T-helper 1 cell treated with Interleukin-12 subunit alpha and Interleukin-12 subunit beta and Interleukin-4 antibody, amounts not matched to agents 30 μg/mL and 1 μg/mL, for 36 hours (primary cell): ENCODE results near the gene NDE1.

Experiments used
- H3K27ac Mint-ChIP-seq: one replicate; pipeline ENCODE4 v1.8.0; 2021; ENCODE audit warnings: mild to moderate bottlenecking, mixed read lengths
- H3K27me3 Mint-ChIP-seq: one replicate; pipeline ENCODE4 v1.8.0; 2021; ENCODE audit warnings: low read depth, mixed read lengths
- H3K36me3 Mint-ChIP-seq: one replicate; pipeline ENCODE4 v1.8.0; 2021; ENCODE audit warnings: low read depth, mixed read lengths
- H3K4me1 Mint-ChIP-seq: one replicate; pipeline ENCODE4 v1.8.0; 2021; ENCODE audit warnings: low read depth, mixed read lengths
- H3K4me3 Mint-ChIP-seq: one replicate; pipeline ENCODE4 v1.8.0; 2021; ENCODE audit warnings: mild to moderate bottlenecking, moderate library complexity, mixed read lengths
- H3K9me3 Mint-ChIP-seq: one replicate; pipeline ENCODE4 v1.8.0; 2021; ENCODE audit warnings: mixed read lengths

The NDE1 gene

GRCh38 chr16:15613676-15614075, 36.4 kb upstream of the NDE1 start:
- H3K27ac Mint-ChIP-seq: no peak overlapping the region

GRCh38 chr16:15616012-15616411, 34.0 kb upstream of the NDE1 start:
- Mint-ChIP-seq H3K4me3 (no peak overlapping the region), H3K27me3 (no peaks in the 10 kb centered on the region), H3K36me3 (peaks cover 49% of the 10 kb centered on the region), H3K4me1 (no peaks in the 10 kb centered on the region), H3K27ac (no peak overlapping the region), H3K9me3 (no peaks in the 10 kb centered on the region)

More at GRCh38 chr16:15613676-15614075, 36.4 kb upstream of the NDE1 start:
- H3K4me1 Mint-ChIP-seq: no peaks in the 10 kb centered on the region
- H3K9me3 Mint-ChIP-seq: no peaks in the 10 kb centered on the region
- peaks cover 45% of the 10 kb centered on the region for H3K36me3 Mint-ChIP-seq
- H3K27me3 Mint-ChIP-seq: no peaks in the 10 kb centered on the region
- H3K4me3 Mint-ChIP-seq: no peak overlapping the region

- Mint-ChIP-seq H3K27ac (no peak overlapping the region), H3K36me3 (peaks cover 48% of the 10 kb centered on the region), H3K4me1 (no peaks in the 10 kb centered on the region), H3K4me3 (no peak overlapping the region), H3K27me3 (no peaks in the 10 kb centered on the region), H3K9me3 (no peaks in the 10 kb centered on the region)
Measured at GRCh38 chr16:15616475-15617165, 33.4 kb upstream of the NDE1 start.

GRCh38 chr16:15617901-15618300, 32.1 kb upstream of the NDE1 start:
- no peak overlapping the region for H3K4me3 Mint-ChIP-seq
- no peak overlapping the region for H3K27ac Mint-ChIP-seq
- H3K4me1 Mint-ChIP-seq: no peaks in the 10 kb centered on the region
- peaks cover 50% of the 10 kb centered on the region for H3K36me3 Mint-ChIP-seq
- H3K9me3 Mint-ChIP-seq: no peaks in the 10 kb centered on the region
- no peaks in the 10 kb centered on the region for H3K27me3 Mint-ChIP-seq

- Mint-ChIP-seq H3K27ac (no peak overlapping the region), H3K36me3 (peaks cover 48% of the 10 kb centered on the region), H3K4me1 (no peaks in the 10 kb centered on the region), H3K4me3 (no peak overlapping the region), H3K27me3 (no peaks in the 10 kb centered on the region), H3K9me3 (no peaks in the 10 kb centered on the region)
Measured at GRCh38 chr16:15618392-15618791, 31.7 kb upstream of the NDE1 start.

GRCh38 chr16:15620611-15621195, 29.3 kb upstream of the NDE1 start:
- no peak overlapping the region for H3K4me3 Mint-ChIP-seq
- no peaks in the 10 kb centered on the region for H3K9me3 Mint-ChIP-seq
- no peaks in the 10 kb centered on the region for H3K27me3 Mint-ChIP-seq
- peaks cover 58% of the 10 kb centered on the region for H3K36me3 Mint-ChIP-seq
- no peaks in the 10 kb centered on the region for H3K4me1 Mint-ChIP-seq
- H3K27ac Mint-ChIP-seq: no peak overlapping the region

GRCh38 chr16:15621456-15621855, 28.6 kb upstream of the NDE1 start:
- no peak overlapping the region for H3K27ac Mint-ChIP-seq
- no peaks in the 10 kb centered on the region for H3K9me3 Mint-ChIP-seq
- H3K4me3 Mint-ChIP-seq: no peak overlapping the region
- H3K27me3 Mint-ChIP-seq: no peaks in the 10 kb centered on the region
- peaks cover 56% of the 10 kb centered on the region for H3K36me3 Mint-ChIP-seq
- H3K4me1 Mint-ChIP-seq: no peaks in the 10 kb centered on the region

GRCh38 chr16:15621889-15622288, 28.2 kb upstream of the NDE1 start:
- Mint-ChIP-seq H3K9me3 (no peaks in the 10 kb centered on the region), H3K4me3 (no peak overlapping the region), H3K4me1 (no peaks in the 10 kb centered on the region), H3K27me3 (no peaks in the 10 kb centered on the region), H3K27ac (no peak overlapping the region), H3K36me3 (peaks cover 52% of the 10 kb centered on the region)

- Mint-ChIP-seq H3K27ac (no peak overlapping the region), H3K27me3 (no peaks in the 10 kb centered on the region), H3K4me3 (no peak overlapping the region), H3K9me3 (no peaks in the 10 kb centered on the region), H3K4me1 (peaks cover 26% of the 10 kb centered on the region), H3K36me3 (peaks cover 53% of the 10 kb centered on the region)
Measured at GRCh38 chr16:15631730-15632409, 18.2 kb upstream of the NDE1 start.

GRCh38 chr16:15635926-15636325, 14.1 kb upstream of the NDE1 start:
- Mint-ChIP-seq H3K36me3 (peaks cover 60% of the 10 kb centered on the region), H3K4me3 (no peak overlapping the region), H3K27me3 (no peaks in the 10 kb centered on the region), H3K27ac (peak overlapping the region; percentile 83), H3K4me1 (peaks cover 50% of the 10 kb centered on the region), H3K9me3 (no peaks in the 10 kb centered on the region)

GRCh38 chr16:15636392-15636873, 13.6 kb upstream of the NDE1 start:
- H3K4me3 Mint-ChIP-seq: peak overlapping the region; percentile 8
- H3K9me3 Mint-ChIP-seq: no peaks in the 10 kb centered on the region
- peaks cover 54% of the 10 kb centered on the region for H3K4me1 Mint-ChIP-seq
- H3K27ac Mint-ChIP-seq: peak overlapping the region; percentile 83
- H3K36me3 Mint-ChIP-seq: peaks cover 58% of the 10 kb centered on the region
- no peaks in the 10 kb centered on the region for H3K27me3 Mint-ChIP-seq

GRCh38 chr16:15639061-15639568, 10.9 kb upstream of the NDE1 start:
- Mint-ChIP-seq H3K9me3 (no peaks in the 10 kb centered on the region), H3K27ac (peak overlapping the region; percentile 85), H3K4me3 (peak overlapping the region; percentile 60), H3K27me3 (no peaks in the 10 kb centered on the region), H3K36me3 (peaks cover 47% of the 10 kb centered on the region), H3K4me1 (peaks cover 62% of the 10 kb centered on the region)

- no peaks in the 10 kb centered on the region for H3K9me3 Mint-ChIP-seq
- peaks cover 60% of the 10 kb centered on the region for H3K4me1 Mint-ChIP-seq
- H3K4me3 Mint-ChIP-seq: peak overlapping the region; percentile 90
- no peaks in the 10 kb centered on the region for H3K27me3 Mint-ChIP-seq
- peaks cover 35% of the 10 kb centered on the region for H3K36me3 Mint-ChIP-seq
- peak overlapping the region; percentile 26 for H3K27ac Mint-ChIP-seq
Measured at GRCh38 chr16:15640966-15641365, 9.1 kb upstream of the NDE1 start.

GRCh38 chr16:15641753-15642556, 8.1 kb upstream of the NDE1 start:
- Mint-ChIP-seq H3K27me3 (no peaks in the 10 kb centered on the region), H3K4me1 (peaks cover 50% of the 10 kb centered on the region), H3K9me3 (no peaks in the 10 kb centered on the region), H3K27ac (peak overlapping the region; percentile 98), H3K4me3 (peak overlapping the region; percentile 90), H3K36me3 (peaks cover 26% of the 10 kb centered on the region)
